ENCODE results near the gene CDK5RAP2.
A peak's percentile ranks its signal among the peaks of the same experiment; 100 is the strongest.

CDK5RAP2 gene

DNA sequence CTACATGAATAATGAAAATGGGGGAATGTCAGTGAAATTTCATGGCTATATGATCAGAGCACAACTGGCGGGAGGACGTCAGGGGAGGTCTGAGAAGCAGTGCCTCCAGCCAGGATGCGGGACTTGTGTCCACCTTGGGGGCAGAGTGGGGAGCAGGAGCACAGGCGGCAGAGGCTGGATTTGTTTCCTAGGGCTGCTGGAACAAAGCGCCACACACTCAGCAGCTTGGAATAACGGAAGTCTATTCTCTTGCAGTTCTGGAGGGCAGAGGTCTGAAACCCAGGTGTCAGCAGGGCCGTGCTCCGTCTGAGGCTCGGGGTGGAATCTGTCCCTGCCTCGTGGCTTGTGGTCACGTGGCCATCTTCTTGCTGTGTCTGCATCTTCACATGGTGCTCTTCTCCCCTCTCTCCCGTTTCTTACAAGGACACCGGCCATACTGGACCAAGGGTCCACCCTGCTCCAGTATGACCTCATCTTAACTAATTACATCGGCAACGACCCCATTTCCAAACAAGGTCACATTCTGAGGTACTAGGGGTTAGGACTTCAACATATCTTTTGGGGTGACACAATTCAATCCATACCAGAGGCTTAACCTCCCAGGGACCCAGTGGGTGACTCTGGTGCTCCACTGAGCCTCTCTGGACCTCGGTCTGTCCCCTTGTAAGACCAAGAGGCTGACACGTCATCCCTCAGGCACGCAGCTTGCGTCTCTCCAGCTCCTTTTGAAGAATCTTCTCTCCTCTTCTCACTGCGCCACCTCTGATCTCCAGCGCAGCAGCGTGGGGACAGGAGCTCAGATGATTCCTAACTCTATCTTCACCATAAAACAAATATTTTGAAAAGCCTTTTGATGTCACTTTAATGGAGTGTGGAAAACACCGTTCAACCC lies 202.5 kb downstream of the CDK5RAP2 start:
- DNase-seq, result no peak

DNA sequence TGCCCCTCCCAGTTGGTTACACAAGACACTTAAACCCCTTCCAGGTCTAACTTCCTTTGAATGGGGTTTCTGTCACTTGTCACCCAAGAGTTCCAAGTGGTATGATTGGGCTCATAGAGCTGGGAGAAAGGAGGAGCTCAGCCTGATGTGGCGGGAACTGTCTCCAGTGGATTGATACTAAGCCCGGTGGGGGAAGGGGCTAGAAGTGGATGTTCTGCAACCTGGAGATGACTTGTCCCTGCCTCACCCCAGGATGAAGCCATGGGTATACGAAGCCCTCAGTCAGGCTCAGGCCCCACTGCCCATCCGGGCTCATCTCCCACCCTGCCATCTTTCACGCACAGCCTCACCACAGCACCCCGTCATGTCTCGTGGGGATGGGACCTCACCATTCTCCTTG lies 203.9 kb downstream of the CDK5RAP2 start:
- no peak for DNase-seq

GRCh38 chr9:120375316-120375715 lies 204.7 kb downstream of the CDK5RAP2 start:
- no peak for DNase-seq

DNA sequence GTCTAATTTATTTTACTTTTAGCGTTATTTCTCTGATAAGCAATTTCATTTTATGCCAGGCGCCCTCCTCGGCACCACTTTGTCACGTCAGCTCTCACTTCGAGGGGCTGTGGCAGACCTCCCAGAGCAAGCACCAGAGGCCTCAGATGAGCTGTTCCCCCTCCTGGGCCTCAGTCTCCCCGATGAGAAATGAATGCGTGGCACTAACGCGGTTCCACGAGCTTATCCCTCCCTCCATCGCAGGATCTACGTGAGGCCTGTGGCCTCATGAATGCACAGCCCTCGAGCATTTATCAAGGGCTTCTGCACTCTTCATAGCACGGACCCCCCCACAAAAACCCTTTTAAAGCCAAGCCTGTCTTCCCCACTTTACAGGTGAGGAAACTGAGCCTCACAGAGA lies 205.2 kb downstream of the CDK5RAP2 start:
- DNase-seq, result no peak

- no peak for DNase-seq
Measured at GRCh38 chr9:120374239-120374638, 205.7 kb downstream of the CDK5RAP2 start.

DNA sequence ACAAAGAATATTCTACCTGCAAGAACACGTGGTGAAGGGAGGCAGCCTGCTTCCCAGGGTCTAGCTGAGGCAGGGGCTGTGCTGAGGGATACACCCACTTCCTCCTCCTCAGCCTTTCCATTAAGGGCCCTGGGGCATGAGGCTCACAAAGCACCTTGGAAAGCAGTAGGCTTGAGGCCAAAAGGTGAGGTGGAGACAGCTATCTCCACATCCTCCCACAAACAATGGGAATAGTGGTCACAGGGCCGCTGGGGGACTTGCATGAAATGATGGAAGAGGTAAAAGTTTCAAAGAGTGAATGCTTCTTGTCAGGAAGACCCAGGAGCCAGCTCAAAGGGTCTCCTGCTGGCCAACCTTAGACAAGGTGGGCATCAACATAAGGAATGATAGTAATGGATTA lies 207.9 kb downstream of the CDK5RAP2 start:
- peak; percentile 36 for DNase-seq

- DNase-seq, result no peak
Measured at GRCh38 chr9:120369608-120370220, 210.3 kb downstream of the CDK5RAP2 start.

DNA sequence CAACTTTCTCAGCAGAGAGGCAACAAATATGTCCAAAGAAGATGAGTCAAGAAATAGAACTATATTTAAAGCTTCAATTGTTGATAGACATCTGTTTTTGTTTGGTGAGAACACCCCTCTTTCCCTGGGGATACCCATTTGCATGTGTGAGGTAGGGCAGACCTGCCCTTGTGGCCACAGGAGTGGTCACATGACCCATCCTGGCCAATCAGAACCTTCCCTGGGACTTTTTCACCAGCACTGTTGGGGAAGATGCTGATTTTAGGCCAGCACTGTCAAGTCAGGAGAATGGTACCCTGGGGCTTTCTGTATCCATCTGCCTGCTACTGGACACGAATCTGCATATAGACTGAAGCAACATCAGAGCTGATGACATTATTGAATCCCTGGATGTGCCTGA lies 211.2 kb downstream of the CDK5RAP2 start:
- DNase-seq, result peak; percentile 12

DNA sequence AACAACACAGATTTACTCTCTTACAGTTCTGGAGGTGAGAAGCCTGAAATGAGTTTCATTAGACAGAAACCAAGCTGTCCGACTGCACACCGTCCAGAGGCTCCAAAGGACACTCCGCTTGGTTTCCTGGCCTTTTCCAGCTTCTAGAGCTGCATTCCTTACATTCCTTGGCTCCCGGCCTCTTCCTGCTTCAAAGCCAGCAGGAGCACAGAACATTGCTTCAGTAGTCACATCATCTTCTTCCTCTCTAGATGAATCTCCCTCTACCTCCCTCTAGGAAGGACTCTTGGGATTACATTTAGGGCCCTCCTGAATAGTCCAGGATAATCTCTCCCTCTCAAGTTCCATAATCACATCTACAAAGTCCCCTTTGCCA lies 213.3 kb downstream of the CDK5RAP2 start:
- DNase-seq, result peak; percentile 38

DNA sequence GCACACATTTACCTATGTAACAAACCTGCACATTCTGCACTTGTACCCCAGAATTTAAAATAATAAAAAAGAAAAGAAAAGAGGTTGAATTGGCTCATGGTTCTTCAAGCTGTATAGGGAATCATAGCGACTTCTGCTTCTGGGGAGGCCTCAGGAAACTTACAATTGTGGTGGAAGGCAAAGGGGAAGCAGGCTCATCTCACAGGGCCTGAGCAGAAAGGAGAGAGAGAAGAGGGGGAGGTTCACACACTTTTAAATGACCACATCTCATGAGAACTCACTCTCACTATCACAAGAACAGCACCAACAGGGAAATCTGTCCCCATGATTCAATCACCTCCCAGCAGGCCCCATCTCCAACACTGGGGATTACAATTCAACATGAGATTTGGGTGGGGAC lies 214.6 kb downstream of the CDK5RAP2 start:
- DNase-seq, result no peak

DNA sequence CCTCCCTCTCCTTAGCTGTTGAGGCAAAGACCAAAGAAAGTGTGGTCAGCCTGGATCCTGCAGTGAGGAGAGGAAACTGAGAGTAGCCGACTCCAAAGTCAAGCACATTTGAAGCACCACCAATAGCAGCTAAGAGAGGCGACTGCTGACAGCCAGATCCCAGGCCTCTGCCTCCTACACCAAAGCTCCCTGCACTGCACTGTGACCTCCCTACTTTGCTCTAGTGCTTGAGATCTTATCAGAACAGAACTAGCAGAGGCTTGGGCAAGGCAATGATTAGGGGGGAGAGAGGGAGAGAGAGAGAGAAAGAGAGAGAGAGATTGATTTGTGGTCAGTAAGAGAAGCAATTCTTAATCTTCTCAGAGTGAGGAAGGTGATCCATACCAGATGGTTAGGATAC lies 216.3 kb downstream of the CDK5RAP2 start:
- no peak for DNase-seq

DNA sequence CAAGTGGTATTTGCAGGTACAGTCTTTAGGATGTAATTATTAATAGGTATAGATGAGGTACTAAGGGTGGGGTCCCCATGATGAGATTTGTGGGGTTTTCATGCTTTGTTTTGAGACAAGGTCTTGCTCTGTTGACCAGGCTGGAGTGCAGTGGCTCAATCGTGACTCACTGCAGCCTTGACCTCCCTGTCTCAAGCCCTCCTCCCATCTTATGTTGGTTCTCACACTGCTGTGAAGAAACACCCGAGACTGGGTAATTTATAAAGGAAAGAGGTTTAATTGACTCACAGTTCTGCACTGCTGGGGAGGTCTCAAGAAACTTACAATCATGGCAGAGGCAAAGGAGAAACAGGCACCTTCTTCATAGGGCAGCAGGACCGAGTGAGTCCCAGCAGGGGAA lies 217.5 kb downstream of the CDK5RAP2 start:
- no peak for DNase-seq

DNA sequence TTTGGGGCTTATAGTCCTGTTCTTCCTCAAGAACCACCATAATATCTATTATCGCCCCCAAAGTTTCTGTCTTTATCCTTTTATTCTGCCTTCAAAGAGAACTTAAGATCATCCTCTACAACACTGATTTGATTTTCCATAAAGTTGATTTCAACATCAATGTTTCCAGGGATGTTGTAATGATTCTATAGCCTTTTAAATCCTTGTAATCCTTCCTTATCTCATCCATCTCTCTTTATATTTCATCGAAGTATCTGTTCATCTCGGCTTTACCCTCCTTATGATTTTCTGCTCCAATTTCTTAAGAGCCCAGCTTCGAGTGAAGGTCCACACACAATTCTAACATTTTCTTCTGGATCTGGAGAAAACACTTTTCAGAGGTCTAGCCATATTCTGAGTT lies 218.4 kb downstream of the CDK5RAP2 start:
- no peak for DNase-seq

GRCh38 chr9:120360510-120360909 lies 219.5 kb downstream of the CDK5RAP2 start:
- no peak for DNase-seq

GRCh38 chr9:120360046-120360445 lies 219.9 kb downstream of the CDK5RAP2 start:
- peak; percentile 26 for DNase-seq

GRCh38 chr9:120358877-120359276 lies 221.1 kb downstream of the CDK5RAP2 start:
- peak; percentile 47 for DNase-seq

- DNase-seq, result peak; percentile 18
Measured at GRCh38 chr9:120353506-120353905, 226.5 kb downstream of the CDK5RAP2 start.

DNA sequence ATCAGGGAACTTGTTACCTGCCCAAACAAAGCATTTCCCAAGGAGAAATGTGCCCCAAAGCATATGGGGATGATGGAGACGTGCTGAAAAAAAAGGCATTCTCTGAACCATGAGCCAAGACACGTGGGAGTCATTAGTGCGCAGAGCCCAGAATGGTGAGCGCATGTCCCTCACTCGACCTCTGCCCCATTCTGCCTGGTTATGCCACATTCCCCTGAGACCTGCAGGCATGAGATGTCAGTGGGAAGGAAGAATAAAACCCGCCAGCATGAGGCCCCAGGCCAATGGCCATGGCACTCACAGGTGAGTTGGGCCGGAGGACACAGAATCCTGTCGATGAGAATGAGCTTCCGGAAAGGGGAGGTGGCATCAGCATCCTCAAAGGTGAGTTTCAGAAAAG lies 228.9 kb downstream of the CDK5RAP2 start:
- DNase-seq, result no peak

DNA sequence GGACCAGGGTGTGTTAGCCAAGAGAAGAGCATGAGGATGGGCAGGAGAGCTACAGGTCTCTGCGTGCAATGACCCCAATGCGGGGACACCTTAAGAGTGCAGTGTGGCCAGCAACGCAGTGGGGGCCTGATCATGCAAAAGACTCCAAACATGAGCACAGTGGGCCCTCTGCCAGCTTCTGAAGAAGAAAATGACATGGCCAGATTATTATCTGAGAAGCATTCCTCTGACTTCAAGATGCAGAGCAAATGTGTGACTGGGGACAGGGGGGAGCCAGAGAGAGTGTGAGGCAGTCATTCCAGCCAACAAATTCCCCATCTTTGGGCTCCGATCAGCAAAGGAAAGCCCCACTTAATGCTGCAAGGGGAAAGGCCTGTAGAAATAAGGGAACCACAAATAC lies 229.4 kb downstream of the CDK5RAP2 start:
- no peak for DNase-seq

DNA sequence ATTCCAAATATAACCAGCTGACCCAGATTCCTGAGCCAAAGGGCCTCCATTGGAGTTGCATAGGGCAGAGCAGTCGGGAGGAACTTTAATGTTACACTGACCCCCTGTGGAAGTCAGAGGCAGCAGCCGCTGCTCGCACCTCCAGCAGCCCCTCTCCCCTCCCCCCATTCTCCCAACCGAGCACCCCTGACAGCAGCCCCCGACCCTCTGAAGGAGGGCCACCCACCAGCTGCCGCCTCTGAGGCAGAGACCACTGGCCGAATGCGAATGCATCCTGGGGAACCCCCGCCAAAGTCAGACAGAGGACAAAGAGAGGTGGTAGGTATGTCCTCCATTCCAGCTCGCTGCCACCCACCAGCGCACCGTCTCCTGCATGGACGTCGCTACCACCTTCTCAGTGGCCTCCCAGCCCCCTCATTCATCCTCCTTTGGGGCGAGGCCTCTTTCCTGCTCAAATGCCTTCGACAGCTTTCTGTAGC lies 231.0 kb downstream of the CDK5RAP2 start:
- peak; percentile 78 for DNase-seq

DNA sequence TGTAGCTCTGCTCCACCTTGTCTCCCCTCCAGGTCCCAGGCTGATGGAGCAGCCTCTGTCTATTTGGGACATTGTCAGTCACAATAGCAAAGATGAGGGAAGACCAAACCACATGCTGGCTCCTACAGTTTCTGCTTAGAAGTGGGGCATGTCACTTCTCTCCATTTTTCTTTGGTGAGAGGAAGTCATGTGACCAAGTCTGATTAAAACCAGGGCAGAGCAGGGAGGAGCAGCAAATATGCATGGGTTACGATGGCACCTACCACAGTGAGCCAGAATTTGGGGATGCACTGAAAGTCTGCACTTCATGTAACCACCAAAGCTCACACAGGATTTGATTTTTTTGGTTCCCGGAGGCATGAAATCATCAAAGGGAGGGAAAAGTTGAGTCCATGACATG lies 234.6 kb downstream of the CDK5RAP2 start:
- no peak for DNase-seq

- peak; percentile 32 for DNase-seq
Measured at GRCh38 chr9:120344230-120344629, 235.7 kb downstream of the CDK5RAP2 start.

- no peak for DNase-seq
Measured at GRCh38 chr9:120343416-120343815, 236.6 kb downstream of the CDK5RAP2 start.

All from NCI-H69 (cell line).